GM12873 (cell line): ENCODE results near the gene MYBPH.

ENCODE experiments used
- TF ChIP-seq, protein P1 (sequence below): IDR thresholded peaks from 2 replicates; pipeline ENCODE4 v1.5.1; 2012; ENCODE audit warnings: low read depth, mild to moderate bottlenecking, moderate library complexity, low read length, control low read depth; ENCODE audit not compliant: insufficient read depth; ENCODE audit errors: missing control alignments

MYBPH gene

DNA sequence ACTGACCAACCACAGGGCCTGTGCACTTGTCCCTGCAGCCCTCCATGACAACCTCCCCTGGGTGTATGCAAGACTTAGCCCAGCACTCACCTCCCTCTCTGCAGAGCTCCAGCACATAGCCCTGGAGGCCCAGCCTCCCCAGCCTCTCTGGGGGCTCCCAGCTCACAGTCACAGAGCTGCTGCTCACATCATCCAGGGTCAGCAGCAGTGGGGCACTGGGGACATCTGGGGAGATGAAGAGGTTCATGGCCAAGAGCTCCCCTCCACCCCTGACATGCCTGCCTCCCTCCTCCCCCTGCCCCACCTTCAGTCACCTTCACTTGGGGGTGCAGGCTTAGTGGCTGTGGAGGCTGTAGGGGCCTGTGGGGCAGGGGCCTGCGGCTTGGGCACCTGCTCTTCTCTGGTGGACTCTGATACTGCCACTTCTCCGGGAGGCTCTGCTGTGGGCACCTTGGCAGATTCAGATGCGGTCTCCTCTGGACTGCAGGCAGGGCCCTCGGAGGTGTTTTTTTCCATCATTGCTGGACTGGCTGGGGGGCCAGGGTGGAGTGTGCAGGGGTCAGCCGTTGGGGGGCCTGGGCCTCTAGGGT, at the start of gene MYBPH:
TSS of gene MYBPH (minus strand) at position 590 of the 590 bp plus-strand sequence. CDS start at position 519, 71 bp downstream.
- TF ChIP-seq, protein P1, sequence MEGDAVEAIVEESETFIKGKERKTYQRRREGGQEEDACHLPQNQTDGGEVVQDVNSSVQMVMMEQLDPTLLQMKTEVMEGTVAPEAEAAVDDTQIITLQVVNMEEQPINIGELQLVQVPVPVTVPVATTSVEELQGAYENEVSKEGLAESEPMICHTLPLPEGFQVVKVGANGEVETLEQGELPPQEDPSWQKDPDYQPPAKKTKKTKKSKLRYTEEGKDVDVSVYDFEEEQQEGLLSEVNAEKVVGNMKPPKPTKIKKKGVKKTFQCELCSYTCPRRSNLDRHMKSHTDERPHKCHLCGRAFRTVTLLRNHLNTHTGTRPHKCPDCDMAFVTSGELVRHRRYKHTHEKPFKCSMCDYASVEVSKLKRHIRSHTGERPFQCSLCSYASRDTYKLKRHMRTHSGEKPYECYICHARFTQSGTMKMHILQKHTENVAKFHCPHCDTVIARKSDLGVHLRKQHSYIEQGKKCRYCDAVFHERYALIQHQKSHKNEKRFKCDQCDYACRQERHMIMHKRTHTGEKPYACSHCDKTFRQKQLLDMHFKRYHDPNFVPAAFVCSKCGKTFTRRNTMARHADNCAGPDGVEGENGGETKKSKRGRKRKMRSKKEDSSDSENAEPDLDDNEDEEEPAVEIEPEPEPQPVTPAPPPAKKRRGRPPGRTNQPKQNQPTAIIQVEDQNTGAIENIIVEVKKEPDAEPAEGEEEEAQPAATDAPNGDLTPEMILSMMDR = no peak

- TF ChIP-seq, protein P1 = no peak
These were observed 49.4 kb upstream of the MYBPH start for GRCh38 chr1:203225071-203225470.

- TF ChIP-seq, protein P1 = no peak
These were observed 47.6 kb upstream of the MYBPH start for GRCh38 chr1:203223012-203223775.

DNA sequence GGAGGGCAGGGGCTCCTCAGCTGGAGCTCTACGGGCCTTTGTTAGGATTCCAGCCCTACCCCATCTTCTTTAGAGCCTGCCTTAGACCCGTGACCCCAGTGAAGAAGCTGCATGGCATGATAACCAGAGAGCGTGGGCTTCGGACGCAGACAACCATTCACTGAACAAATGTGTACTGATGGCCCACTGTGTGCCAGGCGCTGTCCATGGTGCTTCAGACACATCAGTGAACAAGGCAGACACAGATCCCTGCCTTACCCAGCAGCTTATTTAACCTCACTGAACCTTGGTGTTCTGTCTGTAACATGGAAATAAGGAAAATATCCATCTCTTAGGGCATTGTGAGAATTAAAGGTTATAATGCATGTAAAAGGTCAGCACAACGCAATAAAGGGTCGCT, 44.3 kb upstream of the MYBPH start:
- TF ChIP-seq, protein P1 = no peak

DNA sequence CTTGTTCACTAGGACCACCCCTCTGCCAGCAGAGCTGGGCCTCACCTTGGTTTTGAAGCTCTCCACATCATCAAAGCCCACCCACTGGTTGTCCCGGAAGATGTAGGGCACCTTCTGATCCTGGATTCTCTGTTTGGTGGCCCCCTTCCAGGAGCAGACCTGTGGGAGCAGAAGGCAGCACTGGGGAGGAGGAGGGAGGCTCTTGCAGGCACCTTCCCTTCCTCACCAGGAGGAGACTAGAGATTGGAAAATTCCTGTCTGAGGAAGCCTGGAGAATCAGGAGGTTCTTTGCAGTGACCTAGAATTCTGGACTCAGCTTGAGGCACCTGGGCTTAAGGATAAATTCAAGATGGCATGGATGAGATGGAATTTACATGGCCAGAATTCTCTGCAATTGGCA, 43.5 kb upstream of the MYBPH start:
- TF ChIP-seq, protein P1 = no peak

GRCh38 chr1:203217668-203218067, 42.0 kb upstream of the MYBPH start:
- TF ChIP-seq, protein P1 = no peak

GRCh38 chr1:203217139-203217655, 41.6 kb upstream of the MYBPH start:
- TF ChIP-seq, protein P1 = peak; percentile 25
